ENCODE results near the gene UACA.

GRCh38 chr15:70625438-70625837 is 137.9 kb downstream of the UACA start:
- TF ChIP-seq REST (IDR thresholded peaks at IDR 0.05; ENCODE audit: insufficient replicate concordance, low read depth) (no peak), CTCF (IDR thresholded peaks at IDR 0.05; ENCODE audit: insufficient read depth, low read length) (no peak)
